Measurements from ENCODE around the gene KANSL2. TPM values are rescaled to one million over a fixed set of nuclear protein-coding genes. Genes with fewer than 3 reads are reported as not detected.

KANSL2 gene
- polyA plus RNA-seq, 3 donors = 12.2 to 20.3 (median 12.5) TPM

GRCh38 chr12:48686037-48686595, 4.1 kb upstream of the KANSL2 start:
- Histone ChIP-seq H3K79me2 (ENCODE audit: insufficient read depth, low read length) (peaks cover 10% of the 10 kb centered on the region), H2AFZ (ENCODE audit: insufficient read depth, low read depth, low read length, poor library complexity, severe bottlenecking) (no peak overlapping the region), H3K4me1 (ENCODE audit: control insufficient read depth in 1 of 2, insufficient read depth in 2 of 2, low read length in 2 of 2) (peaks cover 4 to 6% of the 10 kb centered on the region in 2 donors), H4K20me1 (ENCODE audit: insufficient read depth, low read length) (peaks cover 18% of the 10 kb centered on the region), H3K27ac (ENCODE audit: low read depth in 1 of 2, low read length in 2 of 2) (no peak overlapping the region), H3K9me3 (replicated peaks in 1 of 2; ENCODE audit: control insufficient read depth in 1 of 2, insufficient read depth in 1 of 2, low read length in 2 of 2) (no peaks in the 10 kb centered on the region), H3K27me3 (ENCODE audit: control insufficient read depth in 2 of 2, insufficient read depth in 2 of 2, low read length in 2 of 2) (no peaks in the 10 kb centered on the region), H3K4me3 (replicated peaks in 1 of 3; ENCODE audit: low read depth in 2 of 3, low read length in 3 of 3) (no peak overlapping the region), H3K9ac (ENCODE audit: insufficient read depth, low read length, poor library complexity, severe bottlenecking) (no peak overlapping the region), H3K4me2 (replicated peaks; ENCODE audit: extremely low read depth, low read length, poor library complexity, severe bottlenecking) (no peak overlapping the region), H3K36me3 (replicated peaks in 1 of 2; ENCODE audit: control insufficient read depth in 1 of 2, insufficient read depth in 2 of 2, low read length in 2 of 2) (peaks cover 16 to 34% of the 10 kb centered on the region in 2 donors)
- Mint-ChIP-seq H3K27ac (no peak overlapping the region), H3K4me1 (peaks cover 11% of the 10 kb centered on the region), H3K4me3 (no peak overlapping the region), H3K27me3 (ENCODE audit: low read depth in 3 of 3) (peaks cover 2 to 12% (median 3%) of the 10 kb centered on the region in 3 donors), H3K9me3 (no peaks in the 10 kb centered on the region), H3K36me3 (peaks cover 33% of the 10 kb centered on the region in 2 donors)
- no peak for DNase-seq
- WGBS (ENCODE audit: insufficient coverage) = 65% methylated on average over 3 of the region's 3 CpGs
- intact Hi-C loops (cut with micrococcal nuclease) = no loop called here
- TF ChIP-seq CTCF (IDR thresholded peaks at IDR 0.05) = no peak

- H3K4me3 Mint-ChIP-seq = no peak overlapping the region
- Histone ChIP-seq H3K27me3 (ENCODE audit: control insufficient read depth in 2 of 2, insufficient read depth in 2 of 2, low read length in 2 of 2) (no peaks in the 10 kb centered on the region), H3K4me3 (replicated peaks in 1 of 3; ENCODE audit: low read depth in 2 of 3, low read length in 3 of 3) (no peak overlapping the region), H2AFZ (ENCODE audit: insufficient read depth, low read depth, low read length, poor library complexity, severe bottlenecking) (no peak overlapping the region), H3K9me3 (replicated peaks in 1 of 2; ENCODE audit: control insufficient read depth in 1 of 2, insufficient read depth in 1 of 2, low read length in 2 of 2) (no peaks in the 10 kb centered on the region), H3K4me1 (ENCODE audit: control insufficient read depth in 1 of 2, insufficient read depth in 2 of 2, low read length in 2 of 2) (peaks cover 30 to 32% of the 10 kb centered on the region in 2 donors), H3K4me2 (replicated peaks; ENCODE audit: extremely low read depth, low read length, poor library complexity, severe bottlenecking) (no peak overlapping the region), H3K27ac (ENCODE audit: low read depth in 1 of 2, low read length in 2 of 2) (no peak overlapping the region), H3K36me3 (replicated peaks in 1 of 2; ENCODE audit: control insufficient read depth in 1 of 2, insufficient read depth in 2 of 2, low read length in 2 of 2) (peaks cover 3 to 18% of the 10 kb centered on the region in 2 donors), H3K9ac (ENCODE audit: insufficient read depth, low read length, poor library complexity, severe bottlenecking) (no peak overlapping the region), H4K20me1 (ENCODE audit: insufficient read depth, low read length) (peaks cover 27% of the 10 kb centered on the region), H3K79me2 (ENCODE audit: insufficient read depth, low read length) (peaks cover 35% of the 10 kb centered on the region)
- H3K4me1 Mint-ChIP-seq = peaks cover 36% of the 10 kb centered on the region
- no peak overlapping the region for H3K27ac Mint-ChIP-seq
- intact Hi-C loops (cut with micrococcal nuclease) = loop anchor here in 1 of 2 donors (2.0 kb wide), 1 partner anchor 33 kb away; the partner anchor contains the start of gene CCNT1
- H3K27me3 Mint-ChIP-seq (ENCODE audit: low read depth in 3 of 3) = peaks cover 2 to 12% (median 3%) of the 10 kb centered on the region in 3 donors
- peaks cover 18 to 19% of the 10 kb centered on the region in 2 donors for H3K36me3 Mint-ChIP-seq
- no CpG with 5 or more reads among the region's 4 CpGs for WGBS (ENCODE audit: insufficient coverage)
- DNase-seq = no peak
- TF ChIP-seq CTCF (IDR thresholded peaks at IDR 0.05) = no peak
- peaks cover 0 to 2% (median 0%) of the 10 kb centered on the region in 7 donors for H3K9me3 Mint-ChIP-seq
Measured at GRCh38 chr12:48683534-48683933, 1.5 kb upstream of the KANSL2 start.
